ENCODE measurements around the gene SLC66A3. TPM values are rescaled to one million over a fixed set of nuclear protein-coding genes. Genes with fewer than 3 reads are reported as not detected.
A peak's percentile ranks its signal among the peaks of the same experiment; 100 is the strongest.

Gene SLC66A3
- 10 to 100 TPM in 1 of 8 experiments, 1 to 10 TPM in 7; 1.2 to 12.3 (median 3.0) TPM for total RNA-seq

GRCh38 chr2:11155381-11156035 lies at the start of gene SLC66A3:
TSS of gene SLC66A3 (plus strand) at chr2:11155467. CDS start at chr2:11155547, 80 bp downstream.
- in situ Hi-C loops (cut with MboI; ENCODE audit: low pct_unique_long_range_greater_than_20kb in 2 of 9, low sequenced_read_pairs in 9 of 9, unreplicated experiment in 9 of 9): no loop called here
- peaks cover 4 to 16% of the 10 kb centered on the region in 2 donors for H3K4me1 ChIP-seq (replicated peaks in 1 of 2)
- 0 to 65% (median 9%) methylated on average over 2 to 7 of the region's 71 CpGs; no CpG with 5 or more reads in 5 of the 10 experiments for WGBS, 10 experiments
- H3K4me3 ChIP-seq: peak within 1 kb of the TSS; percentile 41 to 65 (median 55)
- peak; percentile 89 to 95 (median 90) for ATAC-seq (replicated peaks in 6 of 8)
- H3K27ac ChIP-seq: peak within 1 kb of the TSS; percentile 8 to 76

- H3K4me1 ChIP-seq (replicated peaks in 1 of 2): no peaks in the 10 kb centered on the region
- in situ Hi-C loops (cut with MboI; ENCODE audit: low pct_unique_long_range_greater_than_20kb in 2 of 9, low sequenced_read_pairs in 9 of 9, unreplicated experiment in 9 of 9): loop anchor here in 1 of 9 experiments (25.0 kb wide), 1 partner anchor 272 kb away; no protein-coding TSS in a partner anchor
- no peak overlapping the region for H3K27ac ChIP-seq
- no peak for ATAC-seq (replicated peaks in 6 of 8)
- 33 to 100% (median 94%) methylated on average over 2 of the region's 2 CpGs; no CpG with 5 or more reads in 2 of the 10 experiments for WGBS, 10 experiments
- no peak overlapping the region for H3K4me3 ChIP-seq
Observed at GRCh38 chr2:11109002-11109401, 46.3 kb upstream of the SLC66A3 start.

- 61 to 91% (median 84%) methylated on average over 1 to 9 of the region's 9 CpGs for WGBS, 10 experiments
- in situ Hi-C loops (cut with MboI; ENCODE audit: low pct_unique_long_range_greater_than_20kb in 2 of 9, low sequenced_read_pairs in 9 of 9, unreplicated experiment in 9 of 9): loop anchor here in 1 of 9 experiments (25.0 kb wide), 1 partner anchor 276 kb away; no protein-coding TSS in a partner anchor
Observed at GRCh38 chr2:11112870-11113428, 42.3 kb upstream of the SLC66A3 start.

GRCh38 chr2:11117776-11118175 lies 37.5 kb upstream of the SLC66A3 start:
- Histone ChIP-seq H3K4me3 (no peak overlapping the region), H3K27ac (no peak overlapping the region), H3K4me1 (replicated peaks in 1 of 2) (no peaks in the 10 kb centered on the region)
- no peak for ATAC-seq (replicated peaks in 6 of 8)
- in situ Hi-C loops (cut with MboI; ENCODE audit: low pct_unique_long_range_greater_than_20kb in 2 of 9, low sequenced_read_pairs in 9 of 9, unreplicated experiment in 9 of 9): loop anchor here in 1 of 9 experiments (25.0 kb wide), 1 partner anchor 280 kb away; no protein-coding TSS in a partner anchor
- WGBS, 10 experiments: 40 to 93% (median 63%) methylated on average over 1 to 4 of the region's 6 CpGs; no CpG with 5 or more reads in 4 of the 10 experiments

More at GRCh38 chr2:11112870-11113428, 42.3 kb upstream of the SLC66A3 start:
- ATAC-seq (replicated peaks in 6 of 8): no peak
- no peaks in the 10 kb centered on the region for H3K4me1 ChIP-seq (replicated peaks in 1 of 2)
- no peak overlapping the region for H3K27ac ChIP-seq
- H3K4me3 ChIP-seq: no peak overlapping the region

GRCh38 chr2:11118761-11119160 lies 36.5 kb upstream of the SLC66A3 start:
- in situ Hi-C loops (cut with MboI; ENCODE audit: low pct_unique_long_range_greater_than_20kb in 2 of 9, low sequenced_read_pairs in 9 of 9, unreplicated experiment in 9 of 9): loop anchor here in 1 of 9 experiments (25.0 kb wide), 1 partner anchor 281 kb away; no protein-coding TSS in a partner anchor
- Histone ChIP-seq H3K4me1 (replicated peaks in 1 of 2) (no peaks in the 10 kb centered on the region), H3K4me3 (no peak overlapping the region), H3K27ac (no peak overlapping the region)
- 30 to 100% (median 89%) methylated on average over 1 to 3 of the region's 3 CpGs; no CpG with 5 or more reads in 4 of the 10 experiments for WGBS, 10 experiments
- no peak for ATAC-seq (replicated peaks in 6 of 8)

- peaks cover 0 to 3% of the 10 kb centered on the region in 2 donors for H3K4me1 ChIP-seq (replicated peaks in 1 of 2)
- WGBS, 10 experiments: 0 to 100% (median 66%) methylated on average over 2 to 5 of the region's 8 CpGs; no CpG with 5 or more reads in 7 of the 10 experiments
- in situ Hi-C loops (cut with MboI; ENCODE audit: low pct_unique_long_range_greater_than_20kb in 2 of 9, low sequenced_read_pairs in 9 of 9, unreplicated experiment in 9 of 9): loop anchor here in 8 of 9 experiments (5.0 to 25.0 kb wide), 4 partner anchors 284 to 289 kb away; no protein-coding TSS in a partner anchor
- no peak overlapping the region for H3K4me3 ChIP-seq
- no peak overlapping the region for H3K27ac ChIP-seq
- ATAC-seq (replicated peaks in 6 of 8): peak in 3 of 8 experiments; percentile 22 to 58 (median 26)
Observed at GRCh38 chr2:11121099-11121822, 34.0 kb upstream of the SLC66A3 start.

GRCh38 chr2:11121823-11122155 lies 33.5 kb upstream of the SLC66A3 start:
- Histone ChIP-seq H3K27ac (no peak overlapping the region), H3K4me3 (no peak overlapping the region), H3K4me1 (replicated peaks in 1 of 2) (peaks cover 0 to 3% of the 10 kb centered on the region in 2 donors)
- ATAC-seq (replicated peaks in 6 of 8): peak in 2 of 8 experiments; percentile 17 to 33
- 33 to 100% (median 81%) methylated on average over 1 to 4 of the region's 7 CpGs; no CpG with 5 or more reads in 4 of the 10 experiments for WGBS, 10 experiments
- in situ Hi-C loops (cut with MboI; ENCODE audit: low pct_unique_long_range_greater_than_20kb in 2 of 9, low sequenced_read_pairs in 9 of 9, unreplicated experiment in 9 of 9): loop anchor here in 8 of 9 experiments (5.0 to 25.0 kb wide), 4 partner anchors 284 to 289 kb away; no protein-coding TSS in a partner anchor

GRCh38 chr2:11122380-11122779 lies 32.9 kb upstream of the SLC66A3 start:
- 40 to 90% (median 69%) methylated on average over 1 to 8 of the region's 9 CpGs; no CpG with 5 or more reads in 4 of the 10 experiments for WGBS, 10 experiments
- peaks cover 0 to 3% of the 10 kb centered on the region in 2 donors for H3K4me1 ChIP-seq (replicated peaks in 1 of 2)
- ATAC-seq (replicated peaks in 6 of 8): no peak
- H3K27ac ChIP-seq: no peak overlapping the region
- H3K4me3 ChIP-seq: no peak overlapping the region
- in situ Hi-C loops (cut with MboI; ENCODE audit: low pct_unique_long_range_greater_than_20kb in 2 of 9, low sequenced_read_pairs in 9 of 9, unreplicated experiment in 9 of 9): loop anchor here in 8 of 9 experiments (5.0 to 25.0 kb wide), 4 partner anchors 285 to 290 kb away; no protein-coding TSS in a partner anchor

- H3K27ac ChIP-seq: no peak overlapping the region
- ATAC-seq (replicated peaks in 6 of 8): peak in 2 of 8 experiments; percentile 7 to 9
- WGBS, 10 experiments: 40 to 100% (median 79%) methylated on average over 1 to 8 of the region's 12 CpGs; no CpG with 5 or more reads in 5 of the 10 experiments
- in situ Hi-C loops (cut with MboI; ENCODE audit: low pct_unique_long_range_greater_than_20kb in 2 of 9, low sequenced_read_pairs in 9 of 9, unreplicated experiment in 9 of 9): loop anchor here in 8 of 9 experiments (5.0 to 25.0 kb wide), 4 partner anchors 286 to 291 kb away; no protein-coding TSS in a partner anchor
- no peak overlapping the region for H3K4me3 ChIP-seq
- peaks cover 0 to 3% of the 10 kb centered on the region in 2 donors for H3K4me1 ChIP-seq (replicated peaks in 1 of 2)
Observed at GRCh38 chr2:11123001-11123809, 32.1 kb upstream of the SLC66A3 start.

GRCh38 chr2:11123856-11124759 lies 31.2 kb upstream of the SLC66A3 start:
- Histone ChIP-seq H3K4me3 (no peak overlapping the region), H3K27ac (no peak overlapping the region), H3K4me1 (replicated peaks in 1 of 2) (peaks cover 0 to 3% of the 10 kb centered on the region in 2 donors)
- ATAC-seq (replicated peaks in 6 of 8): peak; percentile 73 to 91 (median 84)
- 8 to 87% (median 45%) methylated on average over 1 to 14 of the region's 41 CpGs; no CpG with 5 or more reads in 4 of the 10 experiments for WGBS, 10 experiments
- in situ Hi-C loops (cut with MboI; ENCODE audit: low pct_unique_long_range_greater_than_20kb in 2 of 9, low sequenced_read_pairs in 9 of 9, unreplicated experiment in 9 of 9): loop anchor here in 8 of 9 experiments (5.0 to 25.0 kb wide), 4 partner anchors 287 to 292 kb away; no protein-coding TSS in a partner anchor

GRCh38 chr2:11124760-11125068 lies 30.6 kb upstream of the SLC66A3 start:
- Histone ChIP-seq H3K4me3 (no peak overlapping the region), H3K27ac (no peak overlapping the region), H3K4me1 (replicated peaks in 1 of 2) (peaks cover 3 to 7% of the 10 kb centered on the region in 2 donors)
- in situ Hi-C loops (cut with MboI; ENCODE audit: low pct_unique_long_range_greater_than_20kb in 2 of 9, low sequenced_read_pairs in 9 of 9, unreplicated experiment in 9 of 9): loop anchor here (5.0 to 25.0 kb wide), 7 partner anchors 287 to 463 kb away; no protein-coding TSS in a partner anchor
- WGBS, 10 experiments: 56 to 93% (median 75%) methylated on average over 1 to 3 of the region's 3 CpGs; no CpG with 5 or more reads in 4 of the 10 experiments
- no peak for ATAC-seq (replicated peaks in 6 of 8)
